IMR-90 (cell line): Measurements from ENCODE around the gene MTURN. TPM values are rescaled to one million over a fixed set of nuclear protein-coding genes. Genes with fewer than 3 reads are reported as not detected.

Source experiments
- ATAC-seq: fragments of 200-7000 bp; cut with Tn5 transposase; 2 replicates; pipeline ENCODE4 v1.9.1; 2020; ENCODE audit warnings: low read depth, mild to moderate bottlenecking, moderate library complexity
- BruUV-seq: library from RNA; stranded (reverse); fragments of 400-500 nt; replicated peaks from 2 replicates; lab custom pipeline; 2021; lab: Mats Ljungman, UMichigan
- CTCF ChIA-PET: fragments of 300-600 bp; formaldehyde crosslinking; extraction: SDS; loops from one replicate; lab custom pipeline; 2021; ENCODE audit warnings: antibody characterized with exemption; lab: Yijun Ruan, JAX
- POLR2A ChIA-PET: fragments of 300-600 bp; sonication (Branson Sonifier 250); formaldehyde crosslinking; loops from one replicate; lab custom pipeline; 2022; ENCODE audit warnings: antibody characterized with exemption; ENCODE audit not compliant: unreplicated experiment; lab: Charles Lee
- DNase-seq: peaks from one replicate; pipeline ENCODE4 v3.0.0; 2013
- H2AFZ ChIP-seq: replicated peaks from 2 replicates; pipeline ENCODE3; 2013; ENCODE audit warnings: low read length, mild to moderate bottlenecking; ENCODE audit not compliant: poor library complexity
- H2AK5ac ChIP-seq: 2 replicates; pipeline ENCODE4 v1.6.1; 2013; ENCODE audit warnings: low read depth, low read length, inconsistent platforms
- H2AK9ac ChIP-seq: replicated peaks from 2 replicates; pipeline ENCODE3; 2013; ENCODE audit warnings: mild to moderate bottlenecking, low read depth, low read length, moderate library complexity; ENCODE audit not compliant: poor library complexity
- H2BK120ac ChIP-seq: 2 replicates; pipeline ENCODE4 v1.6.1; 2013; ENCODE audit warnings: low read depth, low read length, inconsistent platforms
- H2BK15ac ChIP-seq: 3 replicates; pipeline ENCODE4 v1.6.1; 2013; ENCODE audit warnings: low read depth, low read length, inconsistent platforms
- H2BK20ac ChIP-seq: 2 replicates; pipeline ENCODE4 v1.6.1; 2013; ENCODE audit warnings: low read depth, mild to moderate bottlenecking, inconsistent platforms, low read length, moderate library complexity
- H2BK5ac ChIP-seq: 2 replicates; pipeline ENCODE4 v1.6.1; 2013; ENCODE audit warnings: mild to moderate bottlenecking, low read depth, low read length, inconsistent platforms; ENCODE audit not compliant: poor library complexity, severe bottlenecking
- H3K14ac ChIP-seq: replicated peaks from 2 replicates; pipeline ENCODE4 v1.6.1; 2013; ENCODE audit warnings: low read depth, low read length, inconsistent platforms
- H3K18ac ChIP-seq: 2 replicates; pipeline ENCODE4 v1.6.1; 2013; ENCODE audit warnings: low read depth, low read length, control low read depth
- H3K23ac ChIP-seq: 2 replicates; pipeline ENCODE4 v1.6.1; 2013; ENCODE audit warnings: low read depth, low read length, inconsistent platforms
- H3K27ac ChIP-seq: 2 replicates; pipeline ENCODE4 v1.5.1; 2013; ENCODE audit warnings: mild to moderate bottlenecking, control low read depth, low read length; ENCODE audit not compliant: insufficient read depth
- H3K27me3 ChIP-seq: 2 replicates; pipeline ENCODE4 v1.6.1; 2013; ENCODE audit warnings: low read length; ENCODE audit not compliant: control insufficient read depth, insufficient read depth
- H3K36me3 ChIP-seq: 2 replicates; pipeline ENCODE4 v1.6.1; 2013; ENCODE audit warnings: low read length, mixed read lengths; ENCODE audit not compliant: control insufficient read depth, insufficient read depth
- H3K4ac ChIP-seq: 2 replicates; pipeline ENCODE4 v1.6.1; 2013; ENCODE audit warnings: low read depth, low read length, inconsistent platforms
- H3K4me1 ChIP-seq: 2 replicates; pipeline ENCODE4 v1.6.1; 2013; ENCODE audit warnings: low read length, mixed read lengths; ENCODE audit not compliant: control insufficient read depth, insufficient read depth
- H3K4me2 ChIP-seq: 2 replicates; pipeline ENCODE4 v1.6.1; 2013; ENCODE audit warnings: low read depth, mild to moderate bottlenecking, control low read depth, low read length, moderate library complexity
- H3K4me3 ChIP-seq: 2 replicates; pipeline ENCODE4 v1.5.1; 2013; ENCODE audit warnings: low read depth, mild to moderate bottlenecking, control low read depth, low read length, moderate library complexity; ENCODE audit not compliant: insufficient read depth
- H3K56ac ChIP-seq: 2 replicates; pipeline ENCODE4 v1.6.1; 2013; ENCODE audit warnings: low read length, inconsistent platforms; ENCODE audit not compliant: insufficient read depth; ENCODE audit errors: extremely low read depth
- H3K79me1 ChIP-seq, 2 experiments: 2 replicates each; pipeline ENCODE4 v1.6.1; 2013; ENCODE audit warnings: low read length in 2 of 2, inconsistent platforms in 1 of 2, low read depth in 1 of 2
- H3K9ac ChIP-seq: 2 replicates; pipeline ENCODE4 v1.6.1; 2013; ENCODE audit warnings: low read depth, low read length, control low read depth
- H3K9me1 ChIP-seq: 2 replicates; pipeline ENCODE4 v1.6.1; 2013; ENCODE audit warnings: low read length, inconsistent platforms; ENCODE audit not compliant: insufficient read depth
- H3K9me3 ChIP-seq: 2 replicates; pipeline ENCODE4 v1.6.1; 2013; ENCODE audit warnings: low read length; ENCODE audit not compliant: control insufficient read depth, insufficient read depth
- H4K20me1 ChIP-seq: 2 replicates; pipeline ENCODE4 v1.6.1; 2013; ENCODE audit warnings: low read length, inconsistent platforms; ENCODE audit not compliant: insufficient read depth
- H4K5ac ChIP-seq: 2 replicates; pipeline ENCODE4 v1.6.1; 2013; ENCODE audit warnings: mild to moderate bottlenecking, low read depth, low read length, control low read depth
- H4K8ac ChIP-seq, 2 experiments: 2 replicates each; pipeline ENCODE4 v1.6.1; 2013; ENCODE audit warnings: low read depth in 2 of 2, low read length in 2 of 2, control low read depth in 1 of 2, inconsistent platforms in 1 of 2
- H4K91ac ChIP-seq: 2 replicates; pipeline ENCODE4 v1.6.1; 2013; ENCODE audit warnings: low read depth, low read length, inconsistent platforms; ENCODE audit not compliant: insufficient read depth
- BHLHE40 ChIP-seq: fragments of 150-350 bp; IDR thresholded peaks from 2 replicates; pipeline ENCODE4 v1.6.1; 2016; ENCODE audit warnings: mild to moderate bottlenecking, low read depth, low read length
- CHD1 ChIP-seq: IDR thresholded peaks from 2 replicates; pipeline ENCODE4 v1.6.1; 2012; ENCODE audit warnings: low read depth, low read length, improper control_type of control experiment
- ELK1 ChIP-seq: fragments of 150-350 bp; IDR thresholded peaks from 2 replicates; pipeline ENCODE4 v1.6.1; 2016; ENCODE audit warnings: low read depth, mild to moderate bottlenecking, low read length, moderate library complexity, borderline replicate concordance
- NFE2L2 ChIP-seq: fragments of 150-350 bp; IDR thresholded peaks from 2 replicates; pipeline ENCODE4 v1.6.1; 2016; ENCODE audit warnings: low read depth, mild to moderate bottlenecking, low read length
- RAD21 ChIP-seq: IDR thresholded peaks from 2 replicates; pipeline ENCODE4 v1.6.1; 2012; ENCODE audit warnings: low read length, improper control_type of control experiment
- SMC3 ChIP-seq: fragments of 150-350 bp; IDR thresholded peaks from 2 replicates; pipeline ENCODE4 v1.6.1; 2016; ENCODE audit warnings: low read depth, mild to moderate bottlenecking, antibody characterized with exemption, low read length, moderate library complexity
- USF2 ChIP-seq: fragments of 150-350 bp; IDR thresholded peaks from 2 replicates; pipeline ENCODE4 v1.6.1; 2017; ENCODE audit warnings: mild to moderate bottlenecking, antibody characterized with exemption, low read length, low read depth
- WGBS, 2 experiments: methylation state at CpG; one replicate each; pipeline versions ENCODE4 v1.1.5 to v1.1.7; 2013; ENCODE audit warnings: missing lambda C conversion rate in 2 of 2; ENCODE audit not compliant: insufficient read length in 1 of 2; ENCODE audit errors: extremely low coverage in 2 of 2; 5-methylcytosine and 5-hydroxymethylcytosine counted together
- dilution Hi-C: fragments of 300-500 bp; cut with HindIII; formaldehyde crosslinking; loops from one replicate; pipeline ENCODE4 v1.14.3; 2018; ENCODE audit warnings: low sequenced_read_pairs; ENCODE audit not compliant: unreplicated experiment
- in situ Hi-C: fragments of 300-500 bp; cut with MboI; formaldehyde crosslinking; loops from 3 replicates; pipeline ENCODE4 v1.14.3; 2019; ENCODE audit warnings: low sequenced_read_pairs, inconsistent platforms, mixed read lengths
- intact Hi-C: fragments of 100-400 bp; cut with micrococcal nuclease; formaldehyde crosslinking; loops from 2 replicates; pipeline ENCODE4 v1.10.0; 2022
- polyA plus RNA-seq, 3 experiments: library from polyadenylated mRNA; depleted of rRNA; stranded (reverse); fragments of >200 nt; gene quantifications; 2 replicates each; pipeline ENCODE4 v1.2.3, GENCODE V29; 2012; ENCODE audit warnings: low replicate concordance in 1 of 3
- total RNA-seq: library from RNA; depleted of rRNA; stranded (reverse); fragments of >200 nt; gene quantifications from 2 replicates; pipeline ENCODE4 v1.2.3, GENCODE V29; 2012

Gene MTURN
- total and polyA plus RNA-seq, 2 of the 4 experiments (the other 2 are of a cell fraction) = 2.8 to 5.6 TPM

- Histone ChIP-seq H3K18ac (no peak overlapping the region), H3K9me1 (no peaks in the 10 kb centered on the region), H4K5ac (no peak overlapping the region), H3K27me3 (no peaks in the 10 kb centered on the region), H3K4me1 (no peaks in the 10 kb centered on the region), H2AFZ (no peak overlapping the region), H2AK5ac (no peak overlapping the region), H3K23ac (no peak overlapping the region), H2BK5ac (no peak overlapping the region), H2BK120ac (no peak overlapping the region), H4K8ac (no peak overlapping the region), H3K56ac (no peak overlapping the region), H2BK15ac (no peak overlapping the region), H2BK20ac (no peak overlapping the region), H3K4me3 (no peak overlapping the region), H3K9ac (no peak overlapping the region), H4K91ac (no peak overlapping the region), H3K79me1 (no peaks in the 10 kb centered on the region), H3K14ac (no peak overlapping the region), H4K20me1 (no peaks in the 10 kb centered on the region), H3K4me2 (no peak overlapping the region), H3K27ac (no peak overlapping the region), H3K36me3 (no peaks in the 10 kb centered on the region), H3K4ac (no peak overlapping the region), H2AK9ac (no peak overlapping the region), H3K9me3 (no peaks in the 10 kb centered on the region)
- POLR2A ChIA-PET = no interaction called here
- in situ Hi-C loops = no loop called here
- BruUV-seq = no TSS peak
- WGBS, 2 experiments = no CpG with 5 or more reads among the region's 7 CpGs
- TF ChIP-seq NFE2L2 = no peak
- no peak for TF ChIP-seq RAD21
- TF ChIP-seq SMC3 = no peak
- TF ChIP-seq ELK1 = no peak
- no peak for TF ChIP-seq USF2
- TF ChIP-seq BHLHE40 = no peak
- TF ChIP-seq CHD1 = no peak
- no peak for DNase-seq
- CTCF ChIA-PET = interaction anchor here (0.7 to 0.9 kb wide), 2 partner anchors 9 to 11 kb away, joined by 3 read pairs; no protein-coding TSS in a partner anchor
- dilution Hi-C loops = no loop called here
- no peak for ATAC-seq
- intact Hi-C loops = no loop called here
Observed at GRCh38 chr7:30181736-30182522, 47.1 kb downstream of the MTURN start.
